GM04504 (cell line): Measurements from ENCODE around the gene BICDL1.

Source experiments
- DNase-seq: peaks from one replicate; pipeline ENCODE4 v3.0.0-alpha.2; 2012; ENCODE audit warnings: low read depth

The BICDL1 gene

GRCh38 chr12:120054293-120054692 is 65.3 kb downstream of the BICDL1 start:
- DNase-seq, result no peak

DNA sequence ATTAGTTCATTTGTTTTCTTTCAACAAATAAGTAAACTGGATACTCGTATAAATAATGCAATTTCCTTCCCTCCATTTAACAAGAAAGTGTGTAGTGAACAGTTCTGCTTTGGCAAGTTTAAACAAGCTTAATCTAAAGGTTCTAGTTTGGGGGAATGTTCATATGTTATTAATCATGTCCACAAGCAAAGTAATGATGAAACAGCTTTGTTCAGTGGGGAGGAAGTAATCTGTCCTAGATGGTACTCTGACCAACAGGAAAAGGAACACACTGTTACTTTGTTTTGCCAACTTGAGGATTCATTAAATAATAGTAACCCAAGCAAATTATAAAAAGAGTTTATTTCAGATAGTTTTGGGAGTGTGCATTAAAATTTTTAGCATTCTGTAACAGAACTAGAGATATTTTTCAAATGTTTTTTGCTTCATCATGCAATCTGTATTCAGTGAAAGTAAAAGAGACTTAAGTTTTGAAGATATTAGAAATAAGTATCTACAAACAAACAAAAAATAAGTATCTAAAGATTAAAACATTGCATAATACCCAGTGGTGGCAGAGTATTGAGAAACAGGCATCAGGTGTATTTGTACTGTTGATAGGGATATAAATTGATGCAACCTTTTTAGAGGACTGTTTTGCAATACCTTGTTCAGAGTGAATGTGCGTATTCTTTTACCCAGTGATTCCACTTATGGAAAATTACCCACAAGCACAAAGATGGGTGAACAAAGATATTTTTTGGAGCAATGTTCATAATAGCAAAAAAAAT is 66.4 kb downstream of the BICDL1 start:
- DNase-seq, result no peak

- DNase-seq, result no peak
Measured at GRCh38 chr12:120056739-120057138, 67.7 kb downstream of the BICDL1 start.

DNA sequence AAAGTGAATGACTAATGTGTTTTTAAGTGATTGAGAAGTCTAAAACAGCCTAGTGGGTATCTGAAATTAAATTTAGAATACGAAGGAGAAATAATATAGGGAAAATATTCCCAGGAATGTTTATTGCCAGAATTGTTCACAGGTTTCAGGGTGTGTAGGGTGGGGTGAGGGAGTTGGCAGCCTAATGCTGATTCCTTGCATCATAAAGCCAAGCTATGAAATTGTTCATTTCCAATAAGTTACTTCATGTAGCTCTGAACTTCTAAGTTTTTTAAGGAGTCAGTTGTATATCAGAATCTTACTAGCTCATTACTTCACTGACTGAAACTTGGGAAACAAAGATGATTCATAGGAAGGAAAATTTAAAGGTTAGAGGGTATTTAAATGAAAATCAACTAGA is 71.2 kb downstream of the BICDL1 start:
- no peak for DNase-seq

DNA sequence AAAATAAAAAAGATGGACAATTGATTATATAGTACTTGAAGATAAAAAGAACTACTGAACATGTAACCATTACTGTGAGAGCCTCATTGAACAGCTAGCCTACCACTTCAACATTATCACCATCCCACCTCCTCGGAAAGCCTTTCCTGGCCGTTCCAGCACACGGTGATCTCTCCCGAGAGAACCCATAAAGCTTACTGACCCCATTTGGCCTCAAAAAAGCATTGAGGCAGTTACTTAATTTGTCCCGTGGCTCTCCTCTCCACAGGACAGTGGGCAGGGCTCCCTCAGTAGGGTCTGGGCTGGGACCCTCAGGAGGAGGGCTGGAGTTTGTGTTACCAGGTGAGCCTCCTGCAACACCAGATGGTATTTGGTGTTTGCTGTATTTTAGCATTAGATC is 71.7 kb downstream of the BICDL1 start:
- DNase-seq, result no peak

DNA sequence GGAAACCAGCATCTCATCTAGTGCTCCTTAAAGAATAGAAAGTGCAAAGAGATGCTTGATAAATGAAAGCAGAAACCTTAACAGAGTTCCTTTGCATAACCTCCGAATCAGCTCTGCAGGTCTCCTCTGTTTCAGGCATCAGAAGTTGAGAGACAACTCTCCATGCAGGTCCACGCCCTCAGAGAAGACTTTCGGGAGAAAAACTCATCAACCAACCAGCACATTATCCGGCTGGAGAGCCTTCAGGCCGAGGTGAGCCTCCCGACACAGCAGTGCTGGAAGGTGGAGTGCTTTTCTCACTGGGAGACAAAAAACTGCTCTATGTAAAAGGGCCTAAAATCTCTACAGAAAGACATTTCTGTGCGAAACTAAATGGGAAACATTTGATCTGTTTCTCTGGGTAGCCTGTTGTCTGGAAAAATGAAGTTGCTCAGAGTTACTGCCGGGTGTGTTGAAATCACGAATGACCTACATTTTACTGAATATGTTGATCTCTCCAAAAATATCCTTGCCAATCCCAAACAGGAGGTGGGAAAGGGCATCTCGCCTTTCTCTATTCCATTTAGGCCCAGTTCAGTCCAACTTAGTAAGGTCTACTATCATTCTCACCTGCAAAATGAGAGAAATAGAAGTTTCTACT is 72.7 kb downstream of the BICDL1 start:
- no peak for DNase-seq

- no peak for DNase-seq
Measured at GRCh38 chr12:120062976-120063579, 74.0 kb downstream of the BICDL1 start.

- DNase-seq, result no peak
Measured at GRCh38 chr12:120064054-120064940, 75.3 kb downstream of the BICDL1 start.

DNA sequence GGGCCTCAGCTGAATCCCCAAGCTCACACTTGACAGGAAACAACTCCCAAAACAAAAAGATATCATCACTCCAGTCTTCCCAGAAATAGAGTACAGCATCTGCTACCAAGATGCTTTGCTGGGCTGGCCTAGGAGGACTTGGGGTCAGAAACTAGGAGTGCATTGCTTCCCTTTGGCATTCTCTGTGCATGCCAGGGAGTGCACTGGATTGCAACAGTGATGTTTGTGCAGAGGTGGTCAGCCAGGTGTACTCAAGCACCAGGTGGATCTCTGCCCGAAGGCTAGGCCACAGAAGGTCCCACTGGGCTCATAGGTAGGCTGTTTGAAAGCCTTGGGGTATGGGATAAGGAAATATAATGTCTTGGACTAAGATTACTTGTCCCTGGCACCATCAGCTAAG is 76.4 kb downstream of the BICDL1 start:
- DNase-seq, result no peak

GRCh38 chr12:120066341-120066740 is 77.3 kb downstream of the BICDL1 start:
- DNase-seq, result no peak

GRCh38 chr12:120067084-120067869 is 78.2 kb downstream of the BICDL1 start:
- DNase-seq, result no peak

DNA sequence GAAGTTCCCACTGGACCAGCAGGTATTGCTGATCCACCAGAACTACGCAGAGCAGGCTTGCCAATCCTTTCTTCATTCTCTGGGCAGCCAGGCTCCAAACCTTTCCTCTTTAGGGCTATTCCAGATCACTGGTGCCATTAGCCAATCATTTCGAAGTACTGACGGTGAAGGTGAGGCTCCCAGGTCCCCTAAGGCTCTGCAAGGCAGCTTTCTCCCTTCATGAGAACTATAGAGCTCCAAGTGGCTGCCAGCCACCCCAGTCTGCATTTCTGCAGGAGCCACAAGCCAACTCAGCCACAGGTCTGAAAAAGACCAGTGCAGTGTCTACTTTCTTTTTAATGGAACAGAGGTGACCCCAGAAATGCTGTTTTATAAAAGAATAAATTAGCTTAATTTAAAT is 78.9 kb downstream of the BICDL1 start:
- DNase-seq, result no peak

- no peak for DNase-seq
Measured at GRCh38 chr12:120069278-120069677, 80.2 kb downstream of the BICDL1 start.

DNA sequence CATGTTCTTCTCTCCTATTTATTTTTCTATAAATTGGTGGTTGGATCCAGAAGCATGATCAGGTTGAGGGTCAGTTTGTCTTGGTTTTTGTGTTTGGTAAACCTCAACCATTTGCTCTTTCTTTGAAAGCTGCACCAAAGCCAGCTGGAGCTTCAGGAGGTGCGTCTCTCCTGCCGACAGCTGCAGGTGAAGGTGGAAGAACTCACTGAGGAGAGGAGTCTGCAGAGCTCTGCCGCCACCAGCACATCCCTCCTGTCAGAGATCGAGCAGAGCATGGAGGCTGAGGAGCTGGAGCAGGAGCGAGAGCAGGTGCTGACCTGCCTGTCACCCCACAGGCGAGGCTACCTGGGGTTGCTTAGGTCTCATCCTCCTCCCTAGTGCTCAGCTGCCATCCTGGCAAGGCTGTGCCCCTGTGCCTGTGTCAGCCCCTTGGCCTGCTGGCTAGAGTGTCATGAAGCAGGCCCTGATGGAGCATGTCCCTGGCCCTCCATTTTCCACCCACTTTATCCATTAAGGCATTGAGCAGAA is 82.5 kb downstream of the BICDL1 start:
- DNase-seq, result no peak

DNA sequence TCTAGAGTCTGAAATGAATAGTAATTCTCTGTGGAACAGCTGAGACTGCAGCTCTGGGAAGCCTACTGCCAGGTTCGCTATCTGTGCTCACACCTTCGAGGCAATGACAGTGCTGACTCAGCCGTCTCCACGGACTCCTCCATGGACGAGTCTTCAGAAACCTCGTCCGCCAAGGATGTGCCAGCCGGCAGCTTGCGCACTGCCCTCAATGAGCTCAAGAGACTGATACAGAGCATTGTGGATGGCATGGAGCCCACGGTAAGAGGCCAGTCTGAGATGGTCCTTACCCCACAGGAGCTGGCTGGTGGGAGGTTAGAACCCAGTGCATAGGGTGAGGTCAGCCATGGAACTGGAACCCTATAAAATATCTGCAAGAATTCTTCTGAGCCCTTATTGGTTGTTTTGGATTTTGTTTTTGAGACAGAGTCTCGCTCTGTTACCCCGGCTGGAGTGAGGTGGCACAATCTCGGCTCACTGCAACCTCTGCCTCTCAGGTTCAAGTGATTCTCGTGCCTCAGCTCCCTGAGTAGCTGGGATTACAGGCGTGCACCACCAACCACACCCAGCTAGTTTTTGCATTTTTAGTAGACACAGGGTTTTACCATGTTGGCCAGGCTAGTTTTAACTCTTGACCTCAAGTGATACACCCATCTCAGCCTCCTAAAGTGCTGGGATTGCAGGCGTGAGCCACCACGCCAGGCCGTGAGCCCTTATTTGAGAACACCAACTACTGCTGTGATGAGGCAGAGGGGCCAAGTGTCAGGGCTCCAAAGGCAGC is 83.6 kb downstream of the BICDL1 start:
- no peak for DNase-seq

DNA sequence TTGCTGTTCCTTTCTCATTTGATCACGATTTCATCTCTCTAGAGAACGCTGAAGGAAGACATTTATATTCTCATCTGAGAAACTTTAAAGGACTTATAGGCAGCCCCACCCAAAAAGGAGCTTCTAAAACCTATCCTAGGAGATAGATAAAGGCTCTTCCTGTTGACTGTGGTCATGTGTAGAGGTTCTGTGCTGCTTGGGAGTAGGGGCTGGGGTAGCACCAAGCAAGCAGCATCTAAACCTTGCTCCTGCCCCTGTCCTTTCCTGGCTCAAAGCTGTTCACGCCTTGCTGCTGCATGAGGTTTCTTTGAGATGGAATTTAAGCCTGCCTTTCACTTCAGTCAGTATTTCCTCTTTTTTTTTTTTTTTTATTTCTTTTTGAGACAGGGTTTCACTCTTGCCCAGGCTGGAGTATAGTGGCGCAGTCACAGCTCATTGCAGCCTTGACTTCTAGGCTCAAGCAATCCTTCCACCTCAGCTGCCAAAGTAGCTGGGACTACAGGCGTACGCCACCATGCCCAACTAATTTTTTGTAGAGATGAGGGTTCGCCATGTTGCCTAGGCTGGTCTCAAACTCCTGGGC is 86.1 kb downstream of the BICDL1 start:
- no peak for DNase-seq

- no peak for DNase-seq
Measured at GRCh38 chr12:120076651-120077050, 87.6 kb downstream of the BICDL1 start.

DNA sequence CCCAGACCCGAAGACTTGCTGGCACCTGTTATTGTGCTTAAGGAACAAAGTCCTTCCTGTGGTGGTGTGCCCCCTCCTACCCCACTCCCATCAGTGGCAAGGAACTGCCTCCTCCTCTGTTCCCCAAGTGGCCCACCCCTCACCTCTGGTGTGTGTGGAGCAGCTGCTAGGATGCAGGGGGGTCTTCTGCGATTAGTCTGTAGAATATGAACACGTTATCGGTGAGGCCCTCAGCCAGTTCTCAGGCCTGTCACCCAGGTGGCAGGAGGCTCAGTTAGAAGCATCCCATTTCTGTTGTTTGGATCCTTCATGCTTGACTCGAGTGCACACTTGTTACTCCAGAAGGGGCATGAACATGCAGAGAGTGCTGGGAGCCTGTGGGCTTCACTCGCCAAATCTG is 88.2 kb downstream of the BICDL1 start:
- DNase-seq, result no peak

DNA sequence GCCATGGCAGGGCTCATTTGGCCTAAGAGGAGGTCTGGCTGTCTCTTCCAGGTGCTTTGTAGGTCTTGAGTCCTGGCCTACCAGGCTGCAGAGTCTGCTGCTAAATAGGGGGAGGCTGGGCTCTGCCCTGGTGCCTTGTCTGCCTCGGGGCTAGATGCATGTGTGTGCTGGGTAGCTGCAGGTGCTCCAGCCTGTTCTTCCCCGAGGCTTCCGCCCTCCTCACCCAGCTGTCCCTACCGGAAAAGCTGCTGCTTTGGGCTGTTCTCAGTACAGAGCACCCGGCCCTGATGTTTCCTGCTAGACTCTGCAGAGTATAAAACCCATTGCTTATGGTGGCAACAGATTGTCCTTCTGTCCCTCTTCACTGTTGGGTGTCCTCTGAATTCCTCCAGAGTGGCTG is 89.8 kb downstream of the BICDL1 start:
- DNase-seq, result no peak
